ENCODE measurements around the gene GNAS.

GNAS gene

DNA sequence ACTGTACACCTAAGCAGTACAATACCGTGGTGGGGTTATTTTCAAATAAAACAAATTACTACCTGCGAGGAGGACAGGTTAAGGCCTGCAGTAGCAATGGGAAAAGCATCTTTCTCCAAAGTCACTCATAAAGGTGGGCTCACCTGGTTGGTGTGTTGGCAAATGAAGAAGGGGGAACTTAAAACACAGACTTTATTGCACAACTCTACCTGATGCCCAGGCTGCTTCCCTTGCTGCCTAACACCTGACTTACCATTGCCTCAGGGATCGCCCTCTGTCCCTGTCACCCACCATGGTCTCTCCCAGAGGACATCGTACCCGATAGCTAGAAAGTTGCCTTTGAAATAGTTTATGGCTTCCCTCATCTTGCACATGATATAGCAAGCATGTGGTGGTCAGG, 53.6 kb downstream of the GNAS start:
- no peaks in the 10 kb centered on the region for H3K9me2 ChIP-seq (replicated peaks; ENCODE audit: control insufficient read depth, low read length)
- peaks cover 99% of the 10 kb centered on the region for H3K36me3 ChIP-seq (ENCODE audit: control insufficient read depth, low read length)
- H4K20me1 ChIP-seq (ENCODE audit: control insufficient read depth, insufficient read depth, low read depth, low read length): peaks cover 12% of the 10 kb centered on the region; the same call in 1 of the 2 replicates
- peaks cover 64% of the 10 kb centered on the region for H3K4me1 ChIP-seq (ENCODE audit: control insufficient read depth, low read length)
- peak overlapping the region; percentile 22 for H3K4me3 ChIP-seq (ENCODE audit: low read length)
- TF ChIP-seq, protein P1, sequence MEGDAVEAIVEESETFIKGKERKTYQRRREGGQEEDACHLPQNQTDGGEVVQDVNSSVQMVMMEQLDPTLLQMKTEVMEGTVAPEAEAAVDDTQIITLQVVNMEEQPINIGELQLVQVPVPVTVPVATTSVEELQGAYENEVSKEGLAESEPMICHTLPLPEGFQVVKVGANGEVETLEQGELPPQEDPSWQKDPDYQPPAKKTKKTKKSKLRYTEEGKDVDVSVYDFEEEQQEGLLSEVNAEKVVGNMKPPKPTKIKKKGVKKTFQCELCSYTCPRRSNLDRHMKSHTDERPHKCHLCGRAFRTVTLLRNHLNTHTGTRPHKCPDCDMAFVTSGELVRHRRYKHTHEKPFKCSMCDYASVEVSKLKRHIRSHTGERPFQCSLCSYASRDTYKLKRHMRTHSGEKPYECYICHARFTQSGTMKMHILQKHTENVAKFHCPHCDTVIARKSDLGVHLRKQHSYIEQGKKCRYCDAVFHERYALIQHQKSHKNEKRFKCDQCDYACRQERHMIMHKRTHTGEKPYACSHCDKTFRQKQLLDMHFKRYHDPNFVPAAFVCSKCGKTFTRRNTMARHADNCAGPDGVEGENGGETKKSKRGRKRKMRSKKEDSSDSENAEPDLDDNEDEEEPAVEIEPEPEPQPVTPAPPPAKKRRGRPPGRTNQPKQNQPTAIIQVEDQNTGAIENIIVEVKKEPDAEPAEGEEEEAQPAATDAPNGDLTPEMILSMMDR (IDR thresholded peaks at IDR 0.05; ENCODE audit: low read depth, low read length, poor library complexity, severe bottlenecking): no peak
- no peak for TF ChIP-seq EZH2phosphoT487 (IDR thresholded peaks at IDR 0.05; ENCODE audit: borderline replicate concordance, low read length)
- H3K9me3 ChIP-seq (ENCODE audit: control insufficient read depth, insufficient read depth, low read length): no peaks in the 10 kb centered on the region
- peaks cover 55% of the 10 kb centered on the region for H3F3A ChIP-seq (ENCODE audit: control insufficient read depth, insufficient read depth)
- peaks cover 32% of the 10 kb centered on the region for H3K79me2 ChIP-seq (ENCODE audit: control insufficient read depth, low read length)
- H3K27me3 ChIP-seq (ENCODE audit: control insufficient read depth, low read length): no peaks in the 10 kb centered on the region
- H3K4me2 ChIP-seq (ENCODE audit: low read length): peak overlapping the region; percentile 74
- 0 out of 2 replicates have a peak overlapping the region, but pooled peaks have one; percentile 2 for H3K27ac ChIP-seq (ENCODE audit: low read depth, low read length)

GRCh38 chr20:58906894-58907293, 54.4 kb downstream of the GNAS start:
- Histone ChIP-seq H4K20me1 (ENCODE audit: control insufficient read depth, insufficient read depth, low read depth, low read length) (peaks cover 7% of the 10 kb centered on the region; the same call in 1 of the 2 replicates), H3K27me3 (ENCODE audit: control insufficient read depth, low read length) (no peaks in the 10 kb centered on the region), H3F3A (ENCODE audit: control insufficient read depth, insufficient read depth) (peaks cover 59% of the 10 kb centered on the region), H3K4me3 (ENCODE audit: low read length) (peak overlapping the region; percentile 64), H3K4me2 (ENCODE audit: low read length) (peak overlapping the region; percentile 74), H3K27ac (ENCODE audit: low read depth, low read length) (peak overlapping the region; percentile 78), H3K9me3 (ENCODE audit: control insufficient read depth, insufficient read depth, low read length) (no peaks in the 10 kb centered on the region), H3K4me1 (ENCODE audit: control insufficient read depth, low read length) (peaks cover 60% of the 10 kb centered on the region), H3K79me2 (ENCODE audit: control insufficient read depth, low read length) (peaks cover 24% of the 10 kb centered on the region), H3K9me2 (replicated peaks; ENCODE audit: control insufficient read depth, low read length) (no peaks in the 10 kb centered on the region), H3K36me3 (ENCODE audit: control insufficient read depth, low read length) (peaks cover 96% of the 10 kb centered on the region)
- TF ChIP-seq, protein P1 (IDR thresholded peaks at IDR 0.05; ENCODE audit: low read depth, low read length, poor library complexity, severe bottlenecking): no peak
- no peak for TF ChIP-seq EZH2phosphoT487 (IDR thresholded peaks at IDR 0.05; ENCODE audit: borderline replicate concordance, low read length)

DNA sequence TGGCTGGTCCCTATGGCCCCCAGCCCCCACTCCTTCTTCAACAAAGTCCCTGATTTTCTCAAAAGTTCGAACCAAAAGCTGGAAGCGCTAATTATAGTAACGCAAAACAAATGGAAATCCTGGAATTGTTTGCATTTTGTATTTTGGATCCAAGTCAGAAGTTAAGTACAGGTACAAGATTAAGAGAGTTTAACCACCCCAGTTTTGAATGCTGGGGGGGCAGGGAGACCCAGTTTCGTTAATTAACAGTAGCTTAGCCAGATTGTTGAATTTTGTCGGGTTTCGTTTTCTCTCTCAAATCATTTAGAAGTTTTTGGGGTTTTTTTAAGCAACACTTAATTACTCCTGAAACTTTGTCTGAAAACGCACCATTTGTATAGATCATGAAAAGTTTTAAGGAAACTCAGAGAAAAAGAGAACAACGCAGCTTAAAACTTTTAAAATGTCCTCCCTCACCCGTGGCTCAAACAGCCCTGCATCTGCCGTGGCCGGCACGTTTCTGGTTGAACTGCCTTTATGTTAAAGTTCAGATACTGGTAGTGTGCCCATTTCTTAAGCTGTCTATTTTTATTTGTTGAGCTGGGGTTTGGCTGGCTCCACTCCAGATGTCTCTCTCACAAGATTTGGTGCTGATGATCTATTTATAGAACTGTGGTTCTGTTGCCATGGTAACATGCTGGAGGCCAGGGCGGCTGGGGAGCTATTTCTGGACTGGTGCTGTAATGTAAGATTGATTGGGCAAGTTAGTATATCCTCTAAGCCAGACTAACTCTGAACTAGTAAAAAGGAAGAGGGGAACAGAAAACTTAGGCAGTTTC, 55.0 kb downstream of the GNAS start:
- Histone ChIP-seq H3F3A (ENCODE audit: control insufficient read depth, insufficient read depth) (peaks cover 62% of the 10 kb centered on the region), H4K20me1 (ENCODE audit: control insufficient read depth, insufficient read depth, low read depth, low read length) (peaks cover 4% of the 10 kb centered on the region; the same call in 1 of the 2 replicates), H3K4me1 (ENCODE audit: control insufficient read depth, low read length) (peaks cover 56% of the 10 kb centered on the region), H3K36me3 (ENCODE audit: control insufficient read depth, low read length) (peaks cover 89% of the 10 kb centered on the region), H3K27ac (ENCODE audit: low read depth, low read length) (peak overlapping the region; percentile 78), H3K4me3 (ENCODE audit: low read length) (peak overlapping the region; percentile 64), H3K4me2 (ENCODE audit: low read length) (peak overlapping the region; percentile 74), H3K27me3 (ENCODE audit: control insufficient read depth, low read length) (no peaks in the 10 kb centered on the region), H3K79me2 (ENCODE audit: control insufficient read depth, low read length) (peaks cover 18% of the 10 kb centered on the region), H3K9me3 (ENCODE audit: control insufficient read depth, insufficient read depth, low read length) (no peaks in the 10 kb centered on the region), H3K9me2 (replicated peaks; ENCODE audit: control insufficient read depth, low read length) (no peaks in the 10 kb centered on the region)
- TF ChIP-seq, protein P1 (IDR thresholded peaks at IDR 0.05; ENCODE audit: low read depth, low read length, poor library complexity, severe bottlenecking): no peak

Measured in DOHH2 (cell line).